HG03159 (cell line): ENCODE results near the gene TNFAIP8L1.

Experiments
- ATAC-seq: cut with Tn5 transposase; IDR thresholded peaks from one replicate; pipeline ENCODE4 v1.9.1; 2021; ENCODE audit warnings: mild to moderate bottlenecking, moderate library complexity; ENCODE audit not compliant: unreplicated experiment

The TNFAIP8L1 gene

GRCh38 chr19:4609878-4610511, 29.3 kb upstream of the TNFAIP8L1 start:
- ATAC-seq: no peak

- ATAC-seq: no peak
Measured at GRCh38 chr19:4613254-4613751, 26.0 kb upstream of the TNFAIP8L1 start.

GRCh38 chr19:4618019-4618418, 21.3 kb upstream of the TNFAIP8L1 start:
- ATAC-seq: no peak

DNA sequence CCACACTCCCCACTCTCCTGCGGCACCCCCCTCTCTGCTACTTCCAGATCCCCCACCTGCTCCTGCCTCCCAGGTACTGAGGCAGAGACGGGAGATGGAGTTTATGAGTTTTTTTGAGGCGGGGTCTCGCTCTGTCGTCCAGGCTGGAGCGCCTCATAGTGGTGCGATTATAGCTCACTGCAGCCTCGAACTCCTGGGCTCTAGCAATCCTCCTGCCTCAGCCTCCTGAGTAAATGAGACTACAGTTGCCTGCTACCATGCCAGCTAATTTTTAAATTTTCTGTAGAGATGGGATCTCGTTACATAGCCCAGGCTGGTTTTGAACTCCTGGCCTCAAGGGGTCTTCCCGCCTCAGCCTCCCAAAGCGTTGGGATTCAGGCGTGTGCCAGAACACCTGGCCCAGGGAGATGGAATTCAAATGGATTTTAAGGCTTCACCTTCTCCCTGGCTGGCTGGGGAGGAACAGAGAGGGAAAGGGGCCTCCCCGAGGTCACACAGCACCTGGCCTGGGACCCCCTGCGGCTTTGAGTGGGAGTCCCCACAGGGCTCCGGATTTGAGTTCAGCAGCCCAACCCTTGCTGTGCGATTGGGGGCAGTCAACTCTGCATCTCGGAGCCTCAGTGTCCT, 19.5 kb upstream of the TNFAIP8L1 start:
- no peak for ATAC-seq

- ATAC-seq: no peak
Measured at GRCh38 chr19:4620675-4621074, 18.6 kb upstream of the TNFAIP8L1 start.

DNA sequence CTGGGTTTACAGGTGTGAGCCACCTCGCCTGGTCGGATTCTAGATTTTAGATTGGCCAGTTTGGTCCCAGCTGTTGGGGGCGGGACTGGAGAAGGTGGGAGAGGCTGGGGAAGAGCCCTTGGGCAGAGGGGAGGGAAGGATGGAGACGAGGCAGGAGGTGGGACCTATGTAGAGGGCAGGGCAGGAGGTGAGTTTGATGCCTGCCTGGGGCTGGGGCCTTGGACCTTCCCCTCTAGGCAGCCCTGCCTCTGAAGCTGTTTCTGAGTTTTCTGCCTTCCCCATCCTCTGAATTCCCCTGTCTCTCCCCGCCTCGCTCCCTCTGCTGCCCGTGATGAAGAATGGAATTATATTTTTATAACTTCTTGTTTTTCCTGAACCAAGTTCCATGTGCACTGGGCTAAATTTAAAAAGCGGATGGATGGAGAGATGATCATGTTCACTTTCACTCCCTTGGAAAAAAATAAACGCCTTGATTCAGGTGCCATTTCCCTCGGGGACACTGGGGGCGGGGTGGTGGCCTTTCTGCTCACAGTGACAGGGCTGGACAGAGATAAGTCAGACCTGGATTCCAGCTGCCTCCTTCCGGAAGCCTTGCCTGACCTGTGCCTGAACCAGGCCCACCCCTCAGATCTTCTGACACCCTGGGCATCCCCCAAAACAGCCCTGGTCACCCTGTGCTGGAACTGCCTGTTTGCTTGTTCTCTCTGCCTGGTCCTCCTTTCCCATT, 16.5 kb upstream of the TNFAIP8L1 start:
- ATAC-seq: no peak

DNA sequence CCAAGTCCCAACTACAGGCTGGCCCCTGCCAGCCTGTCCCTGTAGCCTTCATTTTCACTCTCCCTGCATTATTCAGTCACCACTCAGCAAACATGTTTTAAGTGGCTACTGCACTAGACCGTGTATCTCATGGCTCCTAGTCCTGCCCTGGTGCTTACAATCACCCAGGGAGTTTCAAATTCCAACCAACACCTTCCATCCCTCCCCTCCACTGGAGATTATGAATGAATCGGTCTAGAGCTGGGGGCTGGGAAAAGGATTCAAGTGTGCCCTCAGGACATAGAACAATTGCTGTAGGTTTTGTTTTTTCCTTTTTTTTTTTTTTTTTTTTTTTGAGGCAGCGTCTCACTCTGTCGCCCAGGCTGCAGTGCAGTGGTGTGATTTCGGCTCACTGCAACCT, 15.0 kb upstream of the TNFAIP8L1 start:
- ATAC-seq: no peak

GRCh38 chr19:4624733-4625362, 14.5 kb upstream of the TNFAIP8L1 start:
- no peak for ATAC-seq

DNA sequence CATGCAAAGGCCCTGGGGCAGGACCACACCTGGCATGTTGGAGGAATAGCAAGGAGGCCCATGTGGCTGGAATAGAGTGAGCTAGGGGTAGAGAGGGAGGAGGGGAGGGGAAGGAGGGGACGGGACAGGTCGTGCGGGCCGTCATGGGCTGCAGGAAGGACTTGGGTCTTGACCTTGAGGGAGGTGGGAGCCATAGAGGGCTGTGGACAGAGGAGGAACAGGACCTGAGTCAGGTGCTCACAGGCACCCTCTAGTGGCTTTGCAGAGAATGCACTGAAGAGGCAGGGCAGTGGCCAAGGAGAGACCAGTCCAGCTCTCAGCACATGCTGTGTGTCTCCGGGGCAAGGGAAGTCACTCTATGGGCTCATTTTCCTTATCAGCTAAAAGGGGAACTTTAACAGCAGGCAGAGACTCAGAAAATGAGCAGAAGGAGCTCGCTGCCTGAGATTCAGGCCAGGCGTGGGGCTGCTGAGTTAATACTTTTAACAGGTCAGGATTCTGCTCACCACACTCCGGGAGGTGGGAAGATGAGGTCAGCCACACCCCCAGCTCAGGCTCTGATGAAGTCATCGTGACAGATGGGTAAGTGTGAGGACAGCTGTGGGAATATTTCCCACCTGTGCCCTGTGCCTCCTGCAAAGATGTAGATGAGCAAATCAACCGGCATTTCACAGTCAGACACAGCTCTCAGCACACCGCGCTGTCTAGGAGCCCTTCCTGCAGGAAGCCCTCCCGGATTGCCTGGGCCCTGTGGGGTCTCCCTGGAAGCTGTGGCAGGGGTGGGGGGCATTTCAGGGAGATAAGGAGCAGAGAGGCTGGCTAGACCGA, 6.0 kb upstream of the TNFAIP8L1 start:
- ATAC-seq: no peak

- no peak for ATAC-seq
Measured at GRCh38 chr19:4635754-4636116, 3.6 kb upstream of the TNFAIP8L1 start.

DNA sequence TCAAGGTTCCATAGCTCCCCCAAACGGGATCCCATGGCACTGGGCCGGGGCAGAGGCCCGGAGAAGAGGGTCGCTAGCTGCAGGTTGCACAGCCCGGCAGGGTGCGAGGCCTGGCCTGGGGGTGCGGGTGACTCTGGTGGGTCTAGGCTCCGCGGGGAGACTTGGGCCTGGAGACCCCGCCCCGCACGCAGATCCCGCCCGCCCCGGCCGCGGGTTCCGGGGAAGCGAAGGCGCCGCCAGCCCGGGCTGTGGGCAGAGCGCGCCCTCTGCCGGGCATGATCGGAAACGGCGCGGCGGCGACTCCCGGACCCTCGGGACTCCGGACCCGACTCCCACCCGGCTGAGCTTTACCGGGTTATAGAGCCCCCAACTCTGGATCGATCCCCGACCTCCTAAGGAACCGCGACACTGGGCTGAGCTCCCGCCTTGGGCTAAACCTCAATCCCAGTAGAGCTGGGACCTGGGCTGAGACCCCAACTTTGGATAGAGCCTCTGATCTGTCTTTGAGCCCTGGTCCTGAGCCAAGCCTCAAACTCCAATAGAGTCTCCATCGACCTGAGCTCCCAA, 3.1 kb upstream of the TNFAIP8L1 start:
- no peak for ATAC-seq

DNA sequence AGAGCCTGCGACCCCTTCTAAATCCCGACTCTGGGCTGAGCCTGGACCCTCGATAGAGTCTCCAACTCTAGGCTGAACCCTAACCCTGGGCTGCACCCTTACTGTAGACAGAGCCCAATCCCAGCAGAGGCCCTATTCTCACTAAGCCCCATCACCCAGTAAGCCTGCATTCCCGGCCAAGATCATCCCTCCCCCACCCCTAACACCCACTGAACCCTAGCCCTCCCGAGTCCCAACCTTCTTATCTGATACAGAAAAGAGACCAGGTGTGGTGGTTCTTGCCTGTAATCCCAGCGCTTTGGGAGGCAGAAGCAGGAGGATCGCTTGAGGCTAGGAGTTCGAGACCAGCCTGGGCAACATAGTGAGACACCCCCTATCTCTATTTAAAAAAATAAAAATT, 2.6 kb upstream of the TNFAIP8L1 start:
- ATAC-seq: no peak

GRCh38 chr19:4638317-4638716, 999 bp upstream of the TNFAIP8L1 start:
- ATAC-seq: no peak

- peak; percentile 2 for ATAC-seq
Measured at GRCh38 chr19:4639531-4640246, 373 bp downstream of the TNFAIP8L1 start.

- ATAC-seq: no peak
Measured at GRCh38 chr19:4640247-4641000, 1.1 kb downstream of the TNFAIP8L1 start.

DNA sequence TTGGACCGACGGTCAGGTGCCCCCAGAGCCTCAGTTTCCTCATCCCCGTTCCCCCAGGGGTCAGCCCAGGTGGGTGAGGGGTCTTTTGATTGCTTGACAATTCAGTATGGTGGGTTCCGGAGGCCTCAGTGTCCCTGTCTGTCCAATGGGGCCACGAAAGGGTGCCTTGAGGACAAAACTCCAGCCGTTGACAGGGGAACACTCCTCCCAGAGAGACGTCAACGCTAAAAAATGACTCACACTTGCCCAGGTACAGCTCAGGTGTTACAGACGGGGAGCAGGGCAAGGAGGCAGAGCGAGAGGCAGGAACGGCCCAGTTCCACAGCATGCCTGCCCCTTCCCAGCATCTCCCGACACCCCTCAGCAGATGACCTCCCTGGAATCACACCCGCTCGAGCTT, 1.8 kb downstream of the TNFAIP8L1 start:
- no peak for ATAC-seq

DNA sequence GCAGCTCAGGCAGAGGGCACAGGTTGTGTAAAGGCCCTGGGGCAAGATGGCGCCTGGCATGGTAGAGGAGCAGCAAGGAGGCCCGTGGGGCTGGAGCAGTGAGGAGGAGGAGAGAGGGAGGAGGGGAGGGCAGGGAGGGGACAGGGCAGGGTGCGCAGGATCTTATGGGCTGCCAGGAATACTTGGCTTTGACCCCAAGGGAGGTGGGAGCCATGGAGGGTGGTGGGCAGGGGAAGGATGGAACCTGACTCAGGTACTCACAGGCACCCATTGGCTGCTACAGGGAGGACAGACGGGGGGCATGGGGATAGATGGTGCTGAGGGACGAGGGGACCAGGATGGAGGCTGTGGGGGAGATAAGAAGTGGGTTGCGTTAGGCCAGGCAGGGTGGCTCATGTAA, 3.3 kb downstream of the TNFAIP8L1 start:
- no peak for ATAC-seq

- ATAC-seq: no peak
Measured at GRCh38 chr19:4645718-4646117, 6.4 kb downstream of the TNFAIP8L1 start.
